NCI-H446 treated with DMSO at 0.1 percent for 48 hours (cell line): ENCODE results near the gene NKX2-1.

ENCODE experiments used
- DNase-seq: peaks from one replicate; lab custom pipeline; 2025; lab: John Stamatoyannopoulos, UW

Gene NKX2-1

DNA sequence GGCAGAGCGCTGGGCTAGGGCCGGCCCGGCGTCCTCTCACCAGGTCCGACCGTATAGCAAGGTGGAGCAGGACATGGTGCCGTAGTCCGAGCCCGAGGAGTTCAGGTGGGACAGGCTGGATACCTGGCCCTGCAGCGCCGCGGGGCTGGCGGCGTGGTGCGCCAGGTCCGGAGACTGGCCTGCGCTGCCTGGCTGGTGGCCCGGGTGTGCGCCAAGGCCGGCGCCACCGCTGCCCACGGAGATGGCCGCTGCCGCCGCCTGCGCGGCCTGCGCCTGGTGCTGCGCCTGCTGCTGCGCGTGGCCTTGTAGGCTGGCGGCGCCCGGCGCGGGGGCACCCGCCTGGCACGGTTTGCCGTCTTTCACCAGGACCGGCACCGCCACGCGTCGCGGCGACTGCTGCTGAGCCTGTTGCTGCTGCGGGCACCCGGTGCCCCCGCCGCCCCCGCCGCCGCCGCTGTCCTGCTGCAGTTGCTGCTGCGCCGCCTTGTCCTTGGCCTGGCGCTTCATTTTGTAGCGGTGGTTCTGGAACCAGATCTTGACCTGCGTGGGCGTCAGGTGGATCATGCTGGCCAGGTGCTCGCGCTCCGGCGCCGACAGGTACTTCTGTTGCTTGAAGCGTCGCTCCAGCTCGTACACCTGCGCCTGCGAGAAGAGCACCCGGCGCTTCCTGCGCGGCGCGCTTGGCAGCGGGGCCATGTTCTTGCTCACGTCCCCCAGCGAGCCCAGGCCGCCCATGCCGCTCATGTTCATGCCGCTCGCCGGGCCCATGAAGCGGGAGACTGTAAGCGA lies 2.6 kb downstream of the NKX2-1 start:
- no peak for DNase-seq

DNA sequence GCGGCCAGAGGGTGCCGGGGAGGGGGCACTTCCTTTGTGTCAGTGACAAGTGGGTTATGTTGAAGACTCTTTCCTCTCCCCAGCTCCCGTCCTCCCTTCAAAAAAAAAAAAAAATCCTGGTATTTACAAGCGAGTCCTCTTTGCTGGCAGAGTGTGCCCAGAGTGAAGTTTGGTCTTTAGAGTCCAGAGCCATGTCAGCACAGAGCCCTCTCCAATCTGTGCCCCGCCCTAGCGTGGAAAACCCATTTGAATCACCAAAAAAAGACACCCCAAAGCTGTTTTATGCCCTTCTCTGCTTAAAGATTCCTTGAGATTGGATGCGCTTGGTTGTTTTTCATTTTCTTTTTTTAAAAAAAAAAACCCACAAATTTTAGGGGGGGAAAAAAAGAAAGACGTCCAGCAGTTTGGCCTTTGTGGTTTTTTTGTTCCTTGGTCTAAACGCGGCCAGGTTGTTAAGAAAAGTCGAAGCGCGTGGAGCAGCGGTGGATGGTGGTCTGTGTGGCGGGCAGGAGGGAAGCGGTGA lies 3.3 kb downstream of the NKX2-1 start:
- no peak for DNase-seq

GRCh38 chr14:36515896-36516718 lies 3.9 kb downstream of the NKX2-1 start:
- DNase-seq: no peak

- DNase-seq: no peak
Measured at GRCh38 chr14:36515105-36515593, 4.9 kb downstream of the NKX2-1 start.

DNA sequence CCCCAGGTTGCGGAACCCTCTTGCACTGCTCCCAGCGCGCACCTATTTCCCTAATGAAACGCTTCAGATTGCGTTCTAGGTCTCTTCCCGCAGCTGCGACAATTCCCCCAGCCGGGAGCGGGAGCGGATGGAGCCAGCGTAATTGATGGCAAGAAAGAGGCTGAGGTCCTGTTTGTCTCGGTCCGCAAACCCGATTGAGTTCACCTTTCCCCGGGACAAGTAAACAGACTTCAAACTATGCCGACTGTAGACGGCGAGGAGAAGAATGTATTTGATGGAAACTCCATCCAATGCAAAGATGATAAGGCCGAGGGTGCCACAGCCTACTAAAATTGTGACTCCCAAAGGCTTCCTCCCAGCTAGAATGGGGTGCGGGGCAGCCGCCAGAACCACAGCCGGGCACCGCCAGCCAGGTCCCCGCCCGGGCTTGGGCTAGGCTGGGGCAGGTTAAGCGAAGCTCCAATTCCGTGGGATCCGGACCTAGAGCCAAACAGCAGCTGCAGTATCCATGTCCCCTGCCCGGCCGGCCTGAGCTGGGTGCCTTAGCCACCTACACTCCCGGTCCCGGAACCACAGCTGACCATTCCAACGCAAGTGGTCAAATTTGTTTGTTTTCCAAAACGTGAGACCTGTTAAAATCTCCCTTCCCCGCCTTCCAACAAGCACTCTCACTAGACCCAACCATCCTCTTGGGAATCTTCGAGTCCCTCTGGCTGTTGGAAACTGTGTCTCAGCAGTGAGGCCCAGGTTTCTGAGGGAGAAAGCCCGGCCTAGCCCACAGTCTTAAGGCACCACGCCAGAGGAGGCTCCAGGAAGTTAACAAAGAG lies 5.5 kb downstream of the NKX2-1 start:
- DNase-seq: no peak

- no peak for DNase-seq
Measured at GRCh38 chr14:36513451-36514277, 6.4 kb downstream of the NKX2-1 start.

DNA sequence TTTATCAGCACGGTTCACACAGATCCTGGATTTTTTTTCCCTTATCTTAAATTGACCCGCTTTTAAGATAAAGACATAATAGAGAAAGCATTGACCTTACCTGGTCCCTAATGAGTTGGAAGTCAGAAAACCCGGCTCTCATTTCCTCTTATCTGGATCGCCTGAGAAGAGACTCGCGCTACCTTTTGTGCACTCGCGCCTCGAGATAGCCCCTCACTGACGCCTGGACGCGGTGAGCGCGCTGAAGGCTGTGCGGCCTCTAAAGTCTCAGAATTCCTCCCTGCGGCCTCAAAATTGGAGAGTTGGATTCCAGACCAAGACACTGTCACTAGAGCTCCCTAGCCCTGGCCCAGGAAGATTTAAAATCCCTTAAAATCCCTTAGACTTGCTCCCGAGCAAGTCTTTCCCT lies 7.0 kb downstream of the NKX2-1 start:
- DNase-seq: no peak

GRCh38 chr14:36512585-36513003 lies 7.4 kb downstream of the NKX2-1 start:
- DNase-seq: no peak

- no peak for DNase-seq
Measured at GRCh38 chr14:36511981-36512584, 7.9 kb downstream of the NKX2-1 start.

GRCh38 chr14:36510874-36511273 lies 9.2 kb downstream of the NKX2-1 start:
- DNase-seq: no peak

DNA sequence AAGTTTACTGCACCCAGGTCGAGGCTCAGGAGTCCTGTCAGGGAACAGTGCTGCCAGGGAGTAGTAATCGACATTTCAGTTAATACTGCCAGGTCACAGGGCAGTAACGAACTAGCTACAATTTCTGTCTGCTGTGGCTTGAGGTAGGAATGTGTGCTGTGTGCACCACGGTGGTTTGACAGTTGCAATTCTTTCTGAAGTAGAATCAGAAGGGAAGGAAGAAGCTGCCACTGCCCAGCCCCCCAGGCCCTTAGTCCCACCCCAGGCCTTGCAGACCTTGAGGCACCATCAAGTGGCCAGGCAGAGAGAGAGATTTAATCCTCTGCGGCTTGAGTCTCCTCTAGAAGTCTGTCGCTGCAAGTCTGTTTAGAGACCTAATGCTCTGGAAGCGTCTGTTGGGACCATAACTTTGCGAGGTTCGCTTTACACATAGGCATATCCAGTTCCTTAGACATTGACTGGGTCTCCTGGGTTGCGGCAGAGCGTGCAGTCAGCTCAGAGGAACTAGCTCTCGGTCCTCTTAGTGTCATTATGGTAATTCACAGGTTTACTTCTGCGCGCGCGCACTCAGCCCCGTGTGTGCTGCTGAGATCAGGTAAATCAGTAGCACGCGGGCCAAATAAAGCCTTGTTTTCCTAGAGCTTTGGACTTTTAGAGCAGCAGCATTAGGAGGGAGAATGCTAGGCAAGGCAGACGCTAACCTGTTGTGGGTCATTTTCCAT lies 9.8 kb downstream of the NKX2-1 start:
- DNase-seq: no peak

DNA sequence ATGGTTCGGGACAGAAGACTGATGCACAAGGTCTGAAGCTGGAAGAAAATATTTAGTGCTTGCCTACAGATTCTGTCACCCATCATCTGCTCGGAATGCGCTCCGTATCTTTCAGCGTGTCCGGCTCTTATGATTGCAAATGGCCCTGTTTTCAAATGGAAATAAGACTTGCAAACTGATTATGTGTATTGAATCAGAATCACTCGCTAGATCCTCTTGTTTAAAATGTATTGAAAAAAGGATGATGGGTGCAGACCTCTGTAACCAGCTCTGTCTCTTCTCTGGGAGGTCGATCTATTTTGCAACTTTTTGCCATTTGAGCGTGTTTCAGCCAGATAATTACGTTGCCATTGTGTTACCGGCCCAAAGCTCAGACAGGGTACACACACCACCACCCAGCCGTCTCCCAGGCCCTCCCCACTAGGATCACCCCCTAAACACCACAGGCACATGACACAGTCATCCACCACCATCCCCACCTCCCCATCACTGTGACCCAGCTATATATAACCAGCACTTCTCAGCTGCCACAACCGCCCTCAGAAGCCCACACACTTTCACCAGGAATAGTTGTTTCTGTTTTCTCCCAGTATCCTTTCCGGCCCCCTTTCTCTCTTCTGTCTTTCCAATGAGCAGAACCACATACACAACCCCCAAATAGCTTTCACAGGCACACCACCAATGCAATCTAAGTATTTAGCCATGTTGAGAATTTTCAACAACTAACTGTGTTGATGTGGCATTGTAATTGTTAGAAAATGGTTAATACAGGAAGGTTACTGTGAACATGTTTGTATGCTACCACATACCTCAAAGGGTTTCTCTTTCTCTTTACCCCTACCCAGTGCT lies 10.7 kb downstream of the NKX2-1 start:
- no peak for DNase-seq

DNA sequence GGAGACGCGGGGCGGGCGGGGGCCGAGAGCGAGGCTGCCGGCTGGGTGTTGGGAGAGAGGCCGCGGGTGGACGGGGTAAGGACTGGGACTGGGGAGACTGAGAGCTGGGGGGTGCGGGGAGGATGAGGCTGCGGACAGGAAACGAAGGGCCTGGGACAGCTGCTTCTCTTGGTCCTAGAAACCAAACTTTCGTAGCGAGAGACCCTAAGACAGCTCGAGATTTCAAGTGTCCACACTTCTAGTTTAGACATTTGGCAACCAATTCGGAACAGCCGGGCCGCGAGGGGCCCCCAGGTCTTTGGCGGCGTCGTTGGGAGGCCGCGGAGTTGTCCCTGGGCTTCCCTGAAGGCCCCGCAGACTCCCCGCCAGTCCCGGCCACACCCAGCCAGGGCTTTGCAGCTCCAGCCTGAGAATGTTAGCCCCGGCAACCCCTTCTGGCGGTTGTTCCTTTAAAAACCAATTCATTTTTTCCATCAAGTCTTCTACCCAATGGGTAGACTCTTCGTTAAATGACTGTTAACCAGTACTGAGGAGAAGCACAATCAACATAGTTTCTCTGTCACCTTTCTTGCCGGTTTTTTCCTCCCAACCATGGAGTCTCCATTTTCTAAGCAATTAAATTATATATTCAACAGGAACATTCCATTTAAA lies 11.5 kb downstream of the NKX2-1 start:
- no peak for DNase-seq

GRCh38 chr14:36507847-36508417 lies 12.1 kb downstream of the NKX2-1 start:
- DNase-seq: no peak

GRCh38 chr14:36506732-36507614 lies 13.1 kb downstream of the NKX2-1 start:
- no peak for DNase-seq

DNA sequence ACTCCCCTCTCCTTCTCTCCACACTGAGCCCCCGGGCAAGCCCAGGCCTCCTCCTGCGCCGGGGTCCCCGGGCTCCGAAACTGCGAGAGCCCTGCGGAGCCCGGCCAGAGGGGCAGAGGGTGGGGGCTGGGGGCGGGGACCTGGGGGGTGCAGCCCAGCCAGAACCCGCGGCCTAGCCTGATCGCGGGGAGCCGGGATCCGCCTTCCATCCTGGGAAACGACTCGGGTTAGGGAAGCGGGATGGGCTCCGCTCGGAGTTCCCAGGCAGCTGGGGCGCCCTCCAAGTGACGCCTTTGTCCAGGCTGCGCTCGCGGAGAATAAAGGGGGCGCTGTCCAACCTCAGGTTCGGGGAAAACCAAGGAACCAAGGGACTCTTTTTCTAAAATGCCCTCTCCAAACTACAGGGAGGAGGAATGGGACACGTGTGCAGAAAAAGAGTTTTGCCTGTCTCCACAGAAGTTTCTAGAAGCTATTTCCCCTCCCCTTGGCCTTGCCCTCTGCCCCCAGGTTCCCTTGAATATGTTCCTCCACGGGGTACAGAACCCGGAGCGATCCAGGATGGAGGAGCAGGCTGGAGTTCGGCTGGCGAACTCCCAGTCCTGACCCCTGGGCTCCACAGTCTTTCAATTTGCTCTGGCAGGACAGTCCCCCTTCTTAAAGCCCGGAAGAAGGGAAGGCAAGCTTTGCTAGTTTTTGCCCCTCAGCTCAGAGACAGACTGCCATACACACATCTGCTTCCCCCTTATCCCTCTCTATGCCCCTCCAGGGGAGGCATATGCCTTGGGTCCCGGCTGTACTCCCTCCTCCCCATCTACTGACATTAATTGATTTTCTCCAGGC lies 13.9 kb downstream of the NKX2-1 start:
- no peak for DNase-seq
